HEK293T (cell line): Measurements from ENCODE around the gene STAC.

Experiments
- FOXK2 ChIP-seq: fragments of 450-650 bp; IDR thresholded peaks from 2 replicates; pipeline ENCODE4 v1.6.1; 2016; ENCODE audit warnings: mild to moderate bottlenecking
- HDGF ChIP-seq: fragments of 450-650 bp; IDR thresholded peaks from 2 replicates; pipeline ENCODE4 v1.6.1; 2017; ENCODE audit warnings: antibody characterized with exemption, borderline replicate concordance
- SUZ12 ChIP-seq: fragments of 450-650 bp; IDR thresholded peaks from 2 replicates; pipeline ENCODE4 v1.6.1; 2016; ENCODE audit warnings: mild to moderate bottlenecking

DNA sequence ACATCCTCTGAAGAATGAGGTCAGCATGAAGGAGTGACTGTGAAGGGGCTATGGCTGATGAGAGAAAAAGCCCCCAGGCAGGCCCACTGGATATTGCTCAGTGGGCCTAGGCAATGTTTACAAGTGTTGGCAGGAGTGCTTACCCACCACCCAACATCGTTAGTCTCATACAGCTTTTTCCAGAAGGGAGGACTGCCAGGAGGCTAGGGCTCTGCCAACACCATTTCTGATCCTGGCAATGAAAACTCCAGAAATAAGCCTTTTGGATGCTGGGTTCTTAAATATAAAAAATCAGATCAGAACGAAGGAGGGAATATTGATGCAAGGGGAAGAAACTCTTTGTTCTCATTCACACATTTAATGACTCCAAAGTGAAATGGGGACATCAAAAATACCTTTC is 194.9 kb downstream of the STAC start:
- no peak for TF ChIP-seq FOXK2
- no peak for TF ChIP-seq HDGF
- no peak for TF ChIP-seq SUZ12
